ENCODE data around the gene QSOX2. TPM values are rescaled to one million over a fixed set of nuclear protein-coding genes. Genes with fewer than 3 reads are reported as not detected.

The QSOX2 gene
- total RNA-seq, 6 experiments from 2014 or later: 2.9 to 8.7 (median 6.4) TPM

DNA sequence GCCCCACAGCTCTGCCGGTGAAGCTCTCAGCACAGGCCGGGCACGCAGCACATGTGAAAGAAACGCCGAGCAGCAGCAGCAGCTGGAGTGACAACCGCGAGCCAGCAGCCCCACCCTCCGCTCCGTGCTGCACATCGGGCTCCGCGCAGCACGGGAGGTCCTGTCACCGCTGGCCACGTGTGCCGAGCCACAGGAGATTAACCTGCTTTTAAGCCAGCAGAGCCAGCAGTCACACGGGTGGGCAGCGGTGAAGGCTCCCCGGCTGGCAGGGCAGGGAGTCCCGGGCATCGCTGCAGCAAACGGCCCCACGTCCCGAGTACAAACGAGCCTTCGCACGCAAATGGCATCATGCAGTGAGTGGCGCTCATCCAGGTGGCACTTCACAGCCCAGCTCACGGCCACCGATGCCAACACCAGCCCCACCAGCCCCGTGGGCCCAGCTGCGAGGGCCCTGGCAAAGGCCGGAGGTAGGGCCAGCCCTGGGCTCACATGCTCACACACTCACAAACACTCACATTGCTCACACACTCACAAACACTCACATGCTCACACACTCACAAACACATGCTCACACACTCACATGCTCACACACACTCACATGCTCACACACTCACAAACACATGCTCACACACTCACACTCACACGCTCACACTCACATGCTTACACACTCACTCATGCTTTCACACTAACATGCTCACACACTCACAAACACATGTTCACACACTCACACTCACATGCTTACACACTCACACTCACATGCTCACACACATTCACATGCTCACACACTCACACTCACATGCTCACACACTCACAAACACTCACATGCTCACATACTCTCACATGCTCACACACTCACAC is 47.2 kb upstream of the QSOX2 start:
- Histone ChIP-seq H3K4me3 (no peak overlapping the region), H3K27ac (no peak overlapping the region), H3K27me3 (no peaks in the 10 kb centered on the region), H3K9me3 (no peaks in the 10 kb centered on the region), H3K4me1 (peaks cover 0 to 19% (median 8%) of the 10 kb centered on the region in 4 donors), H3K36me3 (no peaks in the 10 kb centered on the region)
- ATAC-seq (no peak), DNase-seq (peak in 1 of 3 donors; percentile 21)
- intact Hi-C loops (cut with DNase I): no loop called here
- TF ChIP-seq, protein P1, sequence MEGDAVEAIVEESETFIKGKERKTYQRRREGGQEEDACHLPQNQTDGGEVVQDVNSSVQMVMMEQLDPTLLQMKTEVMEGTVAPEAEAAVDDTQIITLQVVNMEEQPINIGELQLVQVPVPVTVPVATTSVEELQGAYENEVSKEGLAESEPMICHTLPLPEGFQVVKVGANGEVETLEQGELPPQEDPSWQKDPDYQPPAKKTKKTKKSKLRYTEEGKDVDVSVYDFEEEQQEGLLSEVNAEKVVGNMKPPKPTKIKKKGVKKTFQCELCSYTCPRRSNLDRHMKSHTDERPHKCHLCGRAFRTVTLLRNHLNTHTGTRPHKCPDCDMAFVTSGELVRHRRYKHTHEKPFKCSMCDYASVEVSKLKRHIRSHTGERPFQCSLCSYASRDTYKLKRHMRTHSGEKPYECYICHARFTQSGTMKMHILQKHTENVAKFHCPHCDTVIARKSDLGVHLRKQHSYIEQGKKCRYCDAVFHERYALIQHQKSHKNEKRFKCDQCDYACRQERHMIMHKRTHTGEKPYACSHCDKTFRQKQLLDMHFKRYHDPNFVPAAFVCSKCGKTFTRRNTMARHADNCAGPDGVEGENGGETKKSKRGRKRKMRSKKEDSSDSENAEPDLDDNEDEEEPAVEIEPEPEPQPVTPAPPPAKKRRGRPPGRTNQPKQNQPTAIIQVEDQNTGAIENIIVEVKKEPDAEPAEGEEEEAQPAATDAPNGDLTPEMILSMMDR (IDR thresholded peaks at IDR 0.05): no peak
- WGBS (ENCODE audit: insufficient coverage, low coverage, low lambda C conversion rate, missing lambda C conversion rate): 60% methylated on average over 1 of the region's 34 CpGs

DNA sequence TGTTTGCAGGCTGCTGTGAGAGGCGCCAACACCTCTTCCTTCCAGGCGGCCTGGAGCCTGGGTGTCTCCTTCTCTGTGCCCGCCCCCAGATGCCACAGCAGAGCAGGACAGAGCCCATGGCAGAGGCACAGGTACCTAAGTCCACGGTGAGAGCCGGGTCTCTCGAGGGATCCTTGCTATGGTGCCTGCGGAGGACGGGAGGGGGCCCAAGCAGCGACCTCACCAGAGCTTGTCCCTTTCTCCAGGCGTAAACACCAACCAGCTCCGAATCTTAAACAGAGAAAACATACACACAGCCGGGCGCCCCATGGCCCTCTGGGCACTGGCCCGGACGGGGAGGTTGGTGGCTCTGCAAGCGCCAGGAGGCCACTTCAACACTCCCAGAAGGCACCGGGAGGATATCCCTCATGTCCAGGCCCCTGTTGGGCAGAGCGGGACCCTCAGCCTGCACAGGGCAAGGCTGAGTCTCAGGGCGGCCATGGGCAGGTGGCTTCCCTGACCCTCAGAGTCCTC is 46.5 kb upstream of the QSOX2 start:
- DNase-seq (peak in 1 of 3 donors; percentile 33), ATAC-seq (peak in 1 of 4 donors; percentile 1)
- 81% methylated on average over 7 of the region's 19 CpGs for WGBS (ENCODE audit: insufficient coverage, low coverage, low lambda C conversion rate, missing lambda C conversion rate)
- TF ChIP-seq, protein P1 (IDR thresholded peaks at IDR 0.05): no peak
- no peak for TF ChIP-seq POLR2A (IDR thresholded peaks at IDR 0.05)
- no peaks in the 10 kb centered on the region for H3K9me3 ChIP-seq
- H3K27ac ChIP-seq: no peak overlapping the region
- H3K27me3 ChIP-seq: no peaks in the 10 kb centered on the region
- H3K36me3 ChIP-seq: no peaks in the 10 kb centered on the region
- peaks cover 0 to 19% (median 8%) of the 10 kb centered on the region in 4 donors for H3K4me1 ChIP-seq
- intact Hi-C loops (cut with DNase I): no loop called here
- H3K4me3 ChIP-seq: no peak overlapping the region

DNA sequence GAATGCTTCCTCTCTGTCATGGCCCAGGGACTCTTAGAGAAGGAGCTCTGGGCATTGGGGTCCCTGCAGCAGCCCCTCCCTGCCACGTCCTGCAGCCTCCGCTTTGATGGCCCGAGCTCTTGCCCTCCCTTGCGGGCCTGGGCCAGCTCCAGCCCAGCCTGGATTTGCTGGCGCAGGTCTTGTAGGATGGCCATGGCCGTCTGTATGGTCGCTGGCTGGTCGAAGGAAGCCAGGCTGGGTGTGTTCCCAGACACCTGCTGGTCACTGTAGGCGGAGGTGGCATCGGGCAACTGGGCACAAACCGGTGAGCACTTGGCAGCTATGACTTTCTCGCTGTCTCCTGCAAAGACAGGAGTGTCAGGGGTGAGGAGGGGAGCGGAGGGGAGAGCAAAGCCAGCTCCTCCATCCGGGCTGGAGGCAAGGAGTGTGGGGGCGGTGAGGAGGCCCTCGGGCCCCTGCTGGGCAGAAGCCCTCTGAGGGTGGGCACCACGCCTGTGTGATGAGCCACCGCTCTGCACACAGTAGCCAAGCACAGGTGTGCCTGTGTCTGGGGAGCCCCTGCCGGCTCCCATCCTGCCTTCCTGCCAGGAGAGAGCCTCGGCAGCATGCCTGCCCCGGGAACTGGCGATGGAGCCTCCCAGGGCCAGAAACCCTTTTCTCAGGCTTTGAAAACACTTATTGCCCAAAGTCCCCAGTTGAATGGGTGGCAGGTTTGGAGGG is 45.9 kb upstream of the QSOX2 start:
- ATAC-seq (peak in 1 of 4 donors; percentile 35), DNase-seq (peak in 1 of 3 donors; percentile 46)
- Histone ChIP-seq H3K27me3 (no peaks in the 10 kb centered on the region), H3K27ac (no peak overlapping the region), H3K4me3 (no peak overlapping the region), H3K4me1 (peaks cover 0 to 13% (median 8%) of the 10 kb centered on the region in 4 donors), H3K9me3 (no peaks in the 10 kb centered on the region), H3K36me3 (no peaks in the 10 kb centered on the region)
- intact Hi-C loops (cut with DNase I): no loop called here
- WGBS (ENCODE audit: insufficient coverage, low coverage, low lambda C conversion rate, missing lambda C conversion rate): 100% methylated on average over 1 of the region's 22 CpGs
- TF ChIP-seq, protein P1 (IDR thresholded peaks at IDR 0.05): no peak
- no peak for TF ChIP-seq POLR2A (IDR thresholded peaks at IDR 0.05)

DNA sequence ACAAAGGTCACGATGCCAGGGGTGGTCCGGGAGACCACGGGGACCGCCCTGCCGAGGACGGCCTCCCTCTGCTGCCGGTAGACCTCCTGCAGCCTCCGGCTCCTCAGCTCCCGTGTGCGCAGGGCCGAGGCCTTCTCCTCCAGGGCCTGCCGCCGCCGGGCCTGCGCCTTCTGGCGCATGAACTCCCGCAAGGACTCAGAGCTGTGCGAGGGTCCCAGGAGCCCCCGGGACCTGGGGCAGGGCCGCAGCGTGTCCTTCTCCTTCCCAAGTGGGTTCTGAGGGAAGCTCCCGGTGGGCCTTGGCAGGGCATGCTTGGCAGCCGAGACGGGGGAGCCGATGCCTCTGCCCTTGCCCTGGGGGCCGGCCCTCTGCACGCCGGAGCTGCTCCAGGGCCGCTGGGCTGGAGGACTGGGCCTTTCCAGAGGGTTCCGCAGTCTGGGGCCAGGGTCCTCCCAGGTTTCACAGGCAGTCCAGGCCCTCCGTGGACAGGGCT is 44.9 kb upstream of the QSOX2 start:
- no peak overlapping the region for H3K27ac ChIP-seq
- peaks cover 0 to 7% (median 3%) of the 10 kb centered on the region in 4 donors for H3K4me1 ChIP-seq
- TF ChIP-seq POLR2A (IDR thresholded peaks at IDR 0.05): no peak
- TF ChIP-seq, protein P1 (IDR thresholded peaks at IDR 0.05): no peak
- WGBS (ENCODE audit: insufficient coverage, low coverage, low lambda C conversion rate, missing lambda C conversion rate): 80% methylated on average over 1 of the region's 31 CpGs
- no peaks in the 10 kb centered on the region for H3K27me3 ChIP-seq
- H3K4me3 ChIP-seq: no peak overlapping the region
- intact Hi-C loops (cut with DNase I): no loop called here
- DNase-seq (peak in 1 of 3 donors; percentile 18), ATAC-seq (no peak)
- no peaks in the 10 kb centered on the region for H3K9me3 ChIP-seq
- no peaks in the 10 kb centered on the region for H3K36me3 ChIP-seq

Data from right lobe of liver (tissue), 6 donors.